ENCODE measurements around the gene RRAS2. TPM values are rescaled to one million over a fixed set of nuclear protein-coding genes. Genes with fewer than 3 reads are reported as not detected.

RRAS2 gene
- total and polyA plus RNA-seq, 7 donors, result 15.5 to 48.5 (median 31.1) TPM

GRCh38 chr11:14373941-14374646, 15.1 kb upstream of the RRAS2 start:
- WGBS, 2 donors, result 60 to 66% methylated on average over 2 of the region's 2 CpGs
- peak overlapping the region in 3 of 4 donors; percentile 24 to 50 (median 42) for H3K27ac ChIP-seq
- intact Hi-C loops (cut with DNase I), result no loop called here

GRCh38 chr11:14372011-14372410, 13.0 kb upstream of the RRAS2 start:
- no peaks in the 10 kb centered on the region for H3K36me3 ChIP-seq
- no peaks in the 10 kb centered on the region for H3K27me3 ChIP-seq
- H3K27ac ChIP-seq, result no peak overlapping the region
- H3K4me1 ChIP-seq, result peaks cover 0 to 13% (median 8%) of the 10 kb centered on the region in 4 donors
- intact Hi-C loops (cut with DNase I), result no loop called here
- H3K4me3 ChIP-seq, result no peak overlapping the region
- TF ChIP-seq POLR2A (IDR thresholded peaks at IDR 0.05) (no peak), EP300 (IDR thresholded peaks at IDR 0.05) (no peak), CTCF (IDR thresholded peaks at IDR 0.05) (no peak), POLR2AphosphoS5 (IDR thresholded peaks at IDR 0.05) (no peak)
- DNase-seq, result no peak
- H3K9me3 ChIP-seq, result no peaks in the 10 kb centered on the region
- 90 to 93% methylated on average over 2 of the region's 2 CpGs for WGBS, 2 donors

More at GRCh38 chr11:14373941-14374646, 15.1 kb upstream of the RRAS2 start:
- Histone ChIP-seq H3K4me1 (peaks cover 0 to 13% (median 8%) of the 10 kb centered on the region in 4 donors), H3K4me3 (no peak overlapping the region), H3K36me3 (no peaks in the 10 kb centered on the region), H3K27me3 (no peaks in the 10 kb centered on the region), H3K9me3 (no peaks in the 10 kb centered on the region)
- DNase-seq, result peak; percentile 69
- TF ChIP-seq CTCF (IDR thresholded peaks at IDR 0.05), result no peak
- no peak for TF ChIP-seq POLR2A (IDR thresholded peaks at IDR 0.05)
- peak in 3 of 4 donors; percentile 55 to 77 (median 59) for TF ChIP-seq POLR2AphosphoS5 (IDR thresholded peaks at IDR 0.05)
- TF ChIP-seq EP300 (IDR thresholded peaks at IDR 0.05), result peak in 1 of 4 donors; percentile 17

GRCh38 chr11:14371249-14371648, 12.3 kb upstream of the RRAS2 start:
- Histone ChIP-seq H3K4me1 (peaks cover 0 to 13% (median 8%) of the 10 kb centered on the region in 4 donors), H3K9me3 (no peaks in the 10 kb centered on the region), H3K36me3 (no peaks in the 10 kb centered on the region), H3K4me3 (no peak overlapping the region), H3K27me3 (no peaks in the 10 kb centered on the region), H3K27ac (no peak overlapping the region)
- DNase-seq, result no peak
- intact Hi-C loops (cut with DNase I), result no loop called here
- TF ChIP-seq POLR2A (IDR thresholded peaks at IDR 0.05), result no peak
- no peak for TF ChIP-seq EP300 (IDR thresholded peaks at IDR 0.05)
- no peak for TF ChIP-seq POLR2AphosphoS5 (IDR thresholded peaks at IDR 0.05)
- no peak for TF ChIP-seq CTCF (IDR thresholded peaks at IDR 0.05)

- DNase-seq, result no peak
- Histone ChIP-seq H3K9me3 (no peaks in the 10 kb centered on the region), H3K4me3 (no peak overlapping the region), H3K36me3 (no peaks in the 10 kb centered on the region), H3K27me3 (no peaks in the 10 kb centered on the region), H3K27ac (no peak overlapping the region), H3K4me1 (peaks cover 0 to 13% (median 8%) of the 10 kb centered on the region in 4 donors)
- TF ChIP-seq CTCF (IDR thresholded peaks at IDR 0.05), result no peak
- no peak for TF ChIP-seq EP300 (IDR thresholded peaks at IDR 0.05)
- intact Hi-C loops (cut with DNase I), result no loop called here
- 12 to 65% methylated on average over 1 of the region's 1 CpG for WGBS, 2 donors
Observed at GRCh38 chr11:14370496-14370895, 11.5 kb upstream of the RRAS2 start.

- TF ChIP-seq POLR2AphosphoS5 (IDR thresholded peaks at IDR 0.05), result no peak
- no peak for TF ChIP-seq CTCF (IDR thresholded peaks at IDR 0.05)
- no peak for TF ChIP-seq POLR2A (IDR thresholded peaks at IDR 0.05)
- no peak for TF ChIP-seq EP300 (IDR thresholded peaks at IDR 0.05)
Observed at GRCh38 chr11:14369598-14369997, 10.6 kb upstream of the RRAS2 start.

More at GRCh38 chr11:14369598-14369997, 10.6 kb upstream of the RRAS2 start:
- Histone ChIP-seq H3K27me3 (no peaks in the 10 kb centered on the region), H3K4me3 (no peak overlapping the region), H3K27ac (no peak overlapping the region), H3K36me3 (no peaks in the 10 kb centered on the region), H3K9me3 (no peaks in the 10 kb centered on the region), H3K4me1 (peaks cover 0 to 10% (median 8%) of the 10 kb centered on the region in 4 donors)
- no peak for DNase-seq
- intact Hi-C loops (cut with DNase I), result no loop called here
